Retinal pigment epithelial cell (primary cell): ENCODE results near the gene ATXN7.
A peak's percentile ranks its signal among the peaks of the same experiment; 100 is the strongest.

Experiments
- DNase-seq: peaks from one replicate; pipeline ENCODE4 v3.0.0-alpha.2; 2010; ENCODE audit warnings: low read depth
- H3K4me3 ChIP-seq: 2 replicates; pipeline ENCODE4 v1.5.1; 2011; ENCODE audit warnings: mild to moderate bottlenecking, low read length, control low read depth, moderate library complexity
- CTCF ChIP-seq: conservative IDR thresholded peaks from 2 replicates; pipeline ENCODE4 v1.5.1; 2011; ENCODE audit warnings: low read depth, low read length, control low read depth, inconsistent platforms

The ATXN7 gene

DNA sequence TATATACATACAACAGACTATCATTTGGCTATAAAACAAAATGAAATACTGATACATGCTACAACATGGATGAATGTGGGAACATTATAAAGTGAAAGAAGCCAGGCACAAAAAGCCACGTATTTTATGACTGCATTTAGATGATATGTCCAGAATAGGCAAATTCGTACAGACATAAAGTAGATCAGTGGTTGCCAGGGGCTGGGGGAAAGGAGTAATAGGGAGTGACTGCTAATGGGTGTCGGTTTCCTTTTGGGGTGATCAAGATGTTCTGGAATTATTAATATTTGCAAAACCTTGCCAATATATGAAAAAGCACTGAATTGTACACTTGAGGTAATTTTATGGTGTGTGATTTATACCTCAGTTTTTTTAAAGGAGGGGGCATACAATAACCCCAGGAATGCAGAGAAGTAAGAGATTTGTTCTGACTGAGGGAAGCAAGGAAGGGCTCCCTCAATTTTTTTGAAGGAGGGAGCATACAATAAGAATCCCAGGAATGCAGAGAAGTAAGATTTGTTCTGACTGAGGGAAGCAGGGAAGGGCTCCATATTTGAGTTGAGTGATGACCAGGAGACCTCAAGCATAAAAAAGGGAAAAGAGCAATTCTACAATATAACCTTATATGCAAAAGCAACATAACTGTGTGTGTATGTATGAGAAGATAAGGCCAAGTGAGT is 153.4 kb downstream of the ATXN7 start:
- TF ChIP-seq CTCF, result no peak
- no peak overlapping the region for H3K4me3 ChIP-seq
- no peak for DNase-seq

DNA sequence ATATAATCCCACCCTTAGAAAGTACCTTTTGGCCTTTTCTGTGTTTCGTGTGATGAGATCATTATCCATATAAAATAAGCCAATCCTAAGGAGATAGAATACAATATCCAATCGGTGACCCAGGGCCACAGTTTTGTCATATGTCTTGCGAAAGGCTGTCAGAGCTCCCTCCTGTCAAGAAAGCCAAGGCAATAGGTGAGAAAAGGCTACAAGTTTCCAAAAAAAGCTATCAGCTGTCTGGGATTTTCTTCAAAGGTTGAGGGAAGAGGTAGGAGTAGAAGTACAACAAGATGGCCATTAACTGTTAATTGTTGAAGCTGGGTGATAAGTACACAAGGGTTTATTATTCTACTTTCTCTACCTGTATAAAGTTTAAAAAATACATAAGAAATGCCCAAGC is 155.6 kb downstream of the ATXN7 start:
- DNase-seq, result no peak
- no peak for TF ChIP-seq CTCF
- H3K4me3 ChIP-seq, result no peak overlapping the region

DNA sequence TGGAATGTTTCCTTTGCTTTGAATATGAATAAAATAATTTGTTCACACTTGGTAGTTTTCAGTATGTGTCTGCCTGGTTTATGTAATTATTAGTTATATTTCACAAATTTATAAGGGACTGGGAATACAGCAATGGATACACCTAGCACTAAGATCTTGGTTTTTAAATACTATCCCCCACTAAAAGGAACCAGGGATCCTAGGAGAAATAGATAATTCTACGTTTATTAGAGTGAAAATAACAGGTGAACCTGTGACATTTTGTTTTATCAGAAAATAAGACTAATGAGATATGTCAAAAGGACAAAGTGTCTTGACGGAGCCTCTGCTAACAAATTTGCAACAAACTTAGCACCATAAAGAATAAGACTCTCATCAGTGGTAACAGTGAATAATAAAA is 156.2 kb downstream of the ATXN7 start:
- H3K4me3 ChIP-seq, result no peak overlapping the region
- TF ChIP-seq CTCF, result no peak
- DNase-seq, result no peak

- peak overlapping the region; percentile 93 for H3K4me3 ChIP-seq
- DNase-seq, result no peak
- no peak for TF ChIP-seq CTCF
Measured at GRCh38 chr3:64021922-64022321, 158.3 kb downstream of the ATXN7 start.

DNA sequence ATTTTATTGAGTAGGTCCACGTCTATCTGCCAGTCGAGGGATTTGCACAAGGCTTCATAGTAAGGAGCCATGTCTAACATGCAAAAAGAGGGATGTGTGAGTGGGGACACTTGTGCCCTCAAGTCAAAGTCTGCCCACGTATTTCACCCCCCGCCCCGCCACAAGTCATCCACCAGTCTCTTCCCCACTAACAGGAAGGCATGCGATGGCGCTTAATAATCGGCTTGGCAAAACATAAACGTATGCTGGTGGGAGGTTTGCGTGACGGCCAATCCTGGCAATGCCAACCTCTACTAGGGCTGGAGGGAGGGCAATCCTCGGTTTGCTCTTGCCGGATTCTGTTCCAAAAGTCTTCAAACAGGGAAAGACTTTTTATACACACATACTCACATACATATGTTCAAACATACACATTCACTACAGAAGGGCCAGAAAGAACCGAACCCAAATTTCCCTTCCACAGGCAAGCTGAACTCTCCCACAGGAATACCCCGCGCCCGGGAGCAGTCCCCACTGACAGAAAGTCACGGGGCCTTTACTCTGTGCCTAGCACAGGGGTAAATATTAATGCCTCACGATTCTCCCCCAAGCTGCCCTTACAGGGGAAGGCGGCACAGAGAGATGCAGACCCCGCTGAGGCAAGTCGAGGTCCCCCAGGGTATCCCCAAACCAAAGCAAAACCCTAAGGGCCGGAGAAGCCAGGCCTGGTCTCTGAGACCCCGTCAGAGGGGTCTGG is 159.0 kb downstream of the ATXN7 start:
- DNase-seq, result no peak
- peak overlapping the region; percentile 93 for H3K4me3 ChIP-seq
- no peak for TF ChIP-seq CTCF

- peak; percentile 25 for DNase-seq
- peak; percentile 98 for TF ChIP-seq CTCF
- H3K4me3 ChIP-seq, result peak within 1 kb of the TSS; percentile 93
Measured at GRCh38 chr3:64023187-64023860, 159.7 kb downstream of the ATXN7 start, which contains the start of gene PSMD6. PSMD6 (minus strand) TSS chr3:64023494; CDS start chr3:64023419, 75 bp downstream.
